K562 (cell line): ENCODE measurements around the gene NIFK. TPM values are rescaled to one million over a fixed set of nuclear protein-coding genes. Genes with fewer than 3 reads are reported as not detected.

Experiments
- ATAC-seq: fragments of 200-7000 bp; cut with Tn5 transposase; 3 replicates; pipeline ENCODE4 v1.9.1; 2020; ENCODE audit warnings: moderate library complexity
- BruUV-seq: library from RNA; stranded (reverse); fragments of 400-500 nt; replicated peaks from 2 replicates; lab custom pipeline; 2021; lab: Mats Ljungman, UMichigan
- CTCF ChIA-PET: fragments of 300-600 bp; formaldehyde crosslinking; extraction: SDS; loops from one replicate; lab custom pipeline; 2021; ENCODE audit warnings: low intra/inter-chr PET ratio; lab: Yijun Ruan, JAX
- POLR2A ChIA-PET: fragments of 300-600, 350-650 bp; sonication (Branson Sonifier 250); formaldehyde crosslinking; extraction: SDS; loops from one replicate; lab custom pipeline; 2021; ENCODE audit warnings: antibody characterized with exemption, inconsistent platforms; lab: Yijun Ruan, JAX
- DNase-seq, 4 experiments: peaks; one replicate each; pipeline versions ENCODE4 v3.0.0 to v3.0.0-alpha.2; 2011 to 2018; ENCODE audit warnings: low spot score in 3 of 4, mixed read lengths in 3 of 4; ENCODE audit errors: extremely low read depth in 1 of 4
- FAIRE-seq: peaks from 2 replicates; lab custom pipeline; 2011; peaks lifted over from hg19 to GRCh38; lab: Jason Lieb, UNC
- H2AFZ ChIP-seq: 2 replicates; pipeline ENCODE4 v1.6.0; 2011; ENCODE audit warnings: low read depth, low read length, control low read depth, inconsistent platforms
- H3K27ac ChIP-seq: fragments of 200-600 bp; 3 replicates; pipeline ENCODE4 v1.8.0; 2011; ENCODE audit warnings: low read depth, mild to moderate bottlenecking, control low read depth, inconsistent platforms, low read length, moderate library complexity, mixed read lengths; ENCODE audit errors: extremely low read depth
- H3K27me3 ChIP-seq, 2 experiments: fragments of 300-600 bp in 1 of 2; 2 replicates in 1 of 2; 3 replicates in 1 of 2; pipeline versions ENCODE4 v1.6.0 to v1.8.0; 2011; ENCODE audit warnings: inconsistent platforms in 2 of 2, low read length in 2 of 2, mild to moderate bottlenecking in 1 of 2, mixed read lengths in 1 of 2, moderate library complexity in 1 of 2; ENCODE audit not compliant: control insufficient read depth in 2 of 2, insufficient read depth in 2 of 2
- H3K36me3 ChIP-seq: fragments of 300-600 bp; 3 replicates; pipeline ENCODE4 v1.8.0; 2011; ENCODE audit warnings: mild to moderate bottlenecking, low read length, inconsistent platforms; ENCODE audit not compliant: control insufficient read depth, insufficient read depth
- H3K4me1 ChIP-seq, 2 experiments: fragments of 200-600 bp in 1 of 2; replicated peaks in 1 of 2; 2 replicates in 1 of 2; 3 replicates in 1 of 2; pipeline versions ENCODE4 v1.5.1 to v1.8.0; 2011; ENCODE audit warnings: inconsistent platforms in 2 of 2, low read length in 2 of 2, mild to moderate bottlenecking in 1 of 2, mixed read lengths in 1 of 2, moderate library complexity in 1 of 2; ENCODE audit not compliant: control insufficient read depth in 2 of 2, insufficient read depth in 2 of 2
- H3K4me2 ChIP-seq: 2 replicates; pipeline ENCODE4 v1.6.1; 2011; ENCODE audit warnings: low read length, control low read depth, inconsistent platforms, mixed read lengths; ENCODE audit not compliant: insufficient read depth
- H3K4me3 ChIP-seq: fragments of 200-600 bp; sonication (generic), shearing (Covaris generic); 2 replicates; pipeline ENCODE4 v1.5.1; 2016; ENCODE audit warnings: control low read depth, inconsistent platforms
- H3K79me2 ChIP-seq: fragments of 200-600 bp; 3 replicates; pipeline ENCODE4 v1.8.0; 2011; ENCODE audit warnings: low read length, inconsistent platforms; ENCODE audit not compliant: control insufficient read depth, insufficient read depth
- H3K9ac ChIP-seq, 2 experiments: 2 replicates each; pipeline versions ENCODE4 v1.6.0 to v1.6.1; 2011; ENCODE audit warnings: low read depth in 2 of 2, low read length in 2 of 2, control low read depth in 1 of 2, inconsistent platforms in 1 of 2, mild to moderate bottlenecking in 1 of 2, mixed read lengths in 1 of 2; ENCODE audit not compliant: insufficient read depth in 1 of 2
- H3K9me1 ChIP-seq: one replicate; pipeline ENCODE4 v1.6.0; 2011; ENCODE audit warnings: inconsistent platforms, mild to moderate bottlenecking, low read length, moderate library complexity; ENCODE audit not compliant: control insufficient read depth, insufficient read depth
- H3K9me3 ChIP-seq: replicated peaks from 2 replicates; pipeline ENCODE4 v1.5.1; 2011; ENCODE audit warnings: low read depth, low read length, inconsistent platforms; ENCODE audit not compliant: control insufficient read depth, insufficient read depth
- H4K20me1 ChIP-seq: replicated peaks from 2 replicates; pipeline ENCODE4 v1.6.1; 2011; ENCODE audit warnings: low read length, inconsistent platforms, mixed read lengths; ENCODE audit not compliant: control insufficient read depth, insufficient read depth
- AFF1 ChIP-seq, 2 experiments: fragments of 450-650 bp; IDR thresholded peaks; 2 replicates each; pipeline ENCODE4 v1.6.1; 2018; ENCODE audit warnings: mild to moderate bottlenecking in 2 of 2, low read depth in 1 of 2; ENCODE audit not compliant: partially characterized antibody in 2 of 2
- ARNT ChIP-seq, 2 experiments: fragments of 450-650 bp; IDR thresholded peaks; 2 replicates each; pipeline ENCODE4 v1.6.1; 2016; ENCODE audit warnings: mild to moderate bottlenecking in 1 of 2
- BDP1 ChIP-seq: IDR thresholded peaks from 3 replicates; pipeline ENCODE4 v1.6.1; 2011; ENCODE audit not compliant: insufficient read length, insufficient read depth
- CBX3 ChIP-seq, 2 experiments: IDR thresholded peaks; 1 replicate in 1 of 2; 2 replicates in 1 of 2; pipeline ENCODE4 v1.6.1; 2012; ENCODE audit warnings: inconsistent platforms in 2 of 2, low read length in 2 of 2, borderline replicate concordance in 1 of 2, control low read depth in 1 of 2
- CBX5 ChIP-seq: IDR thresholded peaks from 2 replicates; pipeline ENCODE4 v1.6.1; 2014; ENCODE audit warnings: low read depth, borderline replicate concordance
- LEF1 ChIP-seq: fragments of 450-650 bp; IDR thresholded peaks from 2 replicates; pipeline ENCODE4 v1.6.1; 2016; ENCODE audit warnings: mild to moderate bottlenecking
- ZNF561 ChIP-seq: fragments of 450-650 bp; formaldehyde crosslinking; conservative IDR thresholded peaks from 2 replicates; pipeline ENCODE4 v1.4.0; 2020; ENCODE audit warnings: mild to moderate bottlenecking, moderate library complexity
- WGBS: fragments of 100-300 bp; shearing (Covaris generic); methylation state at CpG from one replicate; pipeline ENCODE4 v1.1.6; 2016; ENCODE audit warnings: low coverage, mixed read lengths; ENCODE audit not compliant: insufficient coverage; ENCODE audit errors: missing lambda C conversion rate; 5-methylcytosine and 5-hydroxymethylcytosine counted together
- in situ Hi-C: fragments of 300-500 bp; cut with MboI; formaldehyde crosslinking; loops from 4 replicates; pipeline ENCODE4 v1.15.0; 2018; ENCODE audit warnings: inconsistent platforms, mixed read lengths
- intact Hi-C: fragments of 100-400 bp; cut with micrococcal nuclease; formaldehyde crosslinking; loops from 2 replicates; pipeline ENCODE4 v1.14.2; 2022
- polyA plus RNA-seq, 8 experiments: library from polyadenylated mRNA; depleted of rRNA in 4 of 8; stranded (reverse) in 5 of 8; unstranded in 3 of 8; fragments of >200 nt; fragmentation: Nextera tagmentation in 2 of 8; fragmentation: Illumina TruSeq in 1 of 8; extraction: Ambion mirVana in 2 of 8; extraction: Trizol in 1 of 8; gene quantifications; 2 replicates each; pipeline versions ENCODE4 v1.2.1 to v1.2.3, GENCODE V29; 2011 to 2014; ENCODE audit warnings: inconsistent platforms in 1 of 8, missing spikeins in 1 of 8
- total RNA-seq, 7 experiments: library from RNA; depleted of rRNA in 6 of 7; stranded (reverse); fragments of >200 nt in 6 of 7; fragmentation: Illumina TruSeq in 2 of 7; extraction: Trizol in 2 of 7; gene quantifications; 2 replicates each; pipeline versions ENCODE4 v1.2.1 to v1.2.3, GENCODE V29; 2011 to 2021; ENCODE audit warnings: low replicate concordance in 1 of 7
- TF ChIP-seq, protein P1 (sequence below): fragments of 450-650 bp; IDR thresholded peaks from 2 replicates; pipeline ENCODE4 v1.6.1; 2018; ENCODE audit not compliant: partially characterized antibody

Gene NIFK
- total and polyA plus RNA-seq, 9 of the 15 experiments (the other 6 are each of a cell fraction or from before 2014, with no cell fraction given): 60.2 to 426 (median 183) TPM

DNA sequence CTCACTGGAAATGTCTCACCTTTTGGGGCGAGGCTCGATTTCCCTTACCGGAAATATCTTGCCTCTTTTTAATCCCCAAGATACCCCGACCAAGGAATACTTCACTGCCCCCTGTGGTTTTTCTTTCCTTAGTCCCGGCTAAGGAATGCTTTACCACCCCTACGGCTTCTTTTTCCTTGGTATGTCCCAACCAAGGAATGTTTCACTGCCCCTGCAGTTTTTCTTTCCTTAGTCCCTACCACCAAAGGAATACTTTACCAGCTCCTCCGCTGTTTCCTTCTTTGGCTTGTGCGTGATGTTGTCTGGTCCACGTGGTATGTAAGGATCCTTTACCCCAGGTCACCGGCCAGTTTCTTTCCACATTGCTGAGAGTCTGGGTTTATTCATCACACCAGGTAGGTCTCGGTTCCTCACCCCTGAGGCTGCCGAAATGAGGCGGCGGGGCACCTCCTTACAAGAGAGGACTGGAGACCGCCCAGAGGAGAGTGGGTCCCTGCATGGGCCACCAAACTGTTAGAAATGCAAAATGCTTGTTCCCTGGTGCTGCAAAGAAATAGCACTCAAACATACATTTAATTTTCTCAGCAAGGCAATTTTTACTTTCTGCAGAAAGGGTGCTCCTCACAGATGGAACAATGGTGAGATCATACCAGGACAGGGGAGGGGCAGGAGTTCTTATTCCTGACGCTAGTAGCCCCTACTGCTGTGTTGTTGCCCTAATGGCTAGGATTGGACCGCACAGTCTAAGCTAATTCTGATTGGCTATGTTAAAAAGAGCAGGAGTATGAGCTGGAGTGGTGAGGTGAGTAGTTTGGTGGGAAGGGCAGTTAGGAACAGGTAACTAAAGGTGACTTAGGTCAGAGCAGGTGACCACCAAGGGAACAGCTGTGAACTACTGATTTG is 54.0 kb downstream of the NIFK start:
- no peak overlapping the region for H2AFZ ChIP-seq
- no peak for FAIRE-seq
- H3K4me2 ChIP-seq: no peak overlapping the region
- H3K79me2 ChIP-seq: no peaks in the 10 kb centered on the region
- no peak for ATAC-seq
- H3K27me3 ChIP-seq: no peaks in the 10 kb centered on the region
- WGBS: 37% methylated on average over 17 of the region's 17 CpGs
- H3K9me3 ChIP-seq: peaks cover 11% of the 10 kb centered on the region
- H3K9ac ChIP-seq: no peak overlapping the region
- H3K36me3 ChIP-seq: no peaks in the 10 kb centered on the region
- no peak overlapping the region for H3K27ac ChIP-seq
- POLR2A ChIA-PET: interaction anchor here (0.8 to 1.1 kb wide), 2 partner anchors 10 to 19 kb away, joined by 3 to 4 read pairs; no protein-coding TSS in a partner anchor
- H3K9me1 ChIP-seq: no peaks in the 10 kb centered on the region
- DNase-seq: no peak
- no peaks in the 10 kb centered on the region for H4K20me1 ChIP-seq
- CTCF ChIA-PET: no interaction called here
- in situ Hi-C loops: no loop called here
- no TSS peak for BruUV-seq
- intact Hi-C loops: no loop called here
- H3K4me3 ChIP-seq: no peak overlapping the region
- 0 out of 5 replicates have a peak, but pooled peaks cover 0 to 3% of the 10 kb centered on the region in 2 experiments for H3K4me1 ChIP-seq
- TF ChIP-seq CBX5 (peak; percentile 99), BDP1 (no peak), ZNF561 (CRISPR knock-in tag) (peak; percentile 92), AFF1 (IDR thresholded peaks at IDR 0.05; ENCODE audit: low read depth in 1 of 2, partially characterized antibody in 2 of 2) (no peak), LEF1 (0 out of 2 replicates have a peak, but pooled peaks have one; percentile 21), CBX3 (IDR thresholded peaks at IDR 0.05; ENCODE audit: borderline replicate concordance in 1 of 2, low read length in 2 of 2) (peak in 1 of 2 experiments; percentile 100; a peak in 2 of 3 replicates), ARNT (IDR thresholded peaks at IDR 0.05) (peak in 1 of 2 experiments; percentile 77; a peak in 1 of 4 replicates)
- TF ChIP-seq, protein P1, sequence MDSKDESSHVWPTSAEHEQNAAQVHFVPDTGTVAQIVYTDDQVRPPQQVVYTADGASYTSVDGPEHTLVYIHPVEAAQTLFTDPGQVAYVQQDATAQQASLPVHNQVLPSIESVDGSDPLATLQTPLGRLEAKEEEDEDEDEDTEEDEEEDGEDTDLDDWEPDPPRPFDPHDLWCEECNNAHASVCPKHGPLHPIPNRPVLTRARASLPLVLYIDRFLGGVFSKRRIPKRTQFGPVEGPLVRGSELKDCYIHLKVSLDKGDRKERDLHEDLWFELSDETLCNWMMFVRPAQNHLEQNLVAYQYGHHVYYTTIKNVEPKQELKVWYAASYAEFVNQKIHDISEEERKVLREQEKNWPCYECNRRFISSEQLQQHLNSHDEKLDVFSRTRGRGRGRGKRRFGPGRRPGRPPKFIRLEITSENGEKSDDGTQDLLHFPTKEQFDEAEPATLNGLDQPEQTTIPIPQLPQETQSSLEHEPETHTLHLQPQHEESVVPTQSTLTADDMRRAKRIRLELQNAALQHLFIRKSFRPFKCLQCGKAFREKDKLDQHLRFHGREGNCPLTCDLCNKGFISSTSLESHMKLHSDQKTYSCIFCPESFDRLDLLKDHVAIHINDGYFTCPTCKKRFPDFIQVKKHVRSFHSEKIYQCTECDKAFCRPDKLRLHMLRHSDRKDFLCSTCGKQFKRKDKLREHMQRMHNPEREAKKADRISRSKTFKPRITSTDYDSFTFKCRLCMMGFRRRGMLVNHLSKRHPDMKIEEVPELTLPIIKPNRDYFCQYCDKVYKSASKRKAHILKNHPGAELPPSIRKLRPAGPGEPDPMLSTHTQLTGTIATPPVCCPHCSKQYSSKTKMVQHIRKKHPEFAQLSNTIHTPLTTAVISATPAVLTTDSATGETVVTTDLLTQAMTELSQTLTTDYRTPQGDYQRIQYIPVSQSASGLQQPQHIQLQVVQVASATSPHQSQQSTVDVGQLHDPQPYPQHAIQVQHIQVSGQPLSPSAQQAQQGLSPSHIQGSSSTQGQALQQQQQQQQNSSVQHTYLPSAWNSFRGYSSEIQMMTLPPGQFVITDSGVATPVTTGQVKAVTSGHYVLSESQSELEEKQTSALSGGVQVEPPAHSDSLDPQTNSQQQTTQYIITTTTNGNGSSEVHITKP: peak; percentile 81
